HG02798 (cell line): Measurements from ENCODE around the gene LONRF2.

Source experiments
- ATAC-seq: cut with Tn5 transposase; IDR thresholded peaks from one replicate; pipeline ENCODE4 v1.9.1; 2021; ENCODE audit warnings: mild to moderate bottlenecking; ENCODE audit not compliant: unreplicated experiment, poor library complexity

Gene LONRF2

DNA sequence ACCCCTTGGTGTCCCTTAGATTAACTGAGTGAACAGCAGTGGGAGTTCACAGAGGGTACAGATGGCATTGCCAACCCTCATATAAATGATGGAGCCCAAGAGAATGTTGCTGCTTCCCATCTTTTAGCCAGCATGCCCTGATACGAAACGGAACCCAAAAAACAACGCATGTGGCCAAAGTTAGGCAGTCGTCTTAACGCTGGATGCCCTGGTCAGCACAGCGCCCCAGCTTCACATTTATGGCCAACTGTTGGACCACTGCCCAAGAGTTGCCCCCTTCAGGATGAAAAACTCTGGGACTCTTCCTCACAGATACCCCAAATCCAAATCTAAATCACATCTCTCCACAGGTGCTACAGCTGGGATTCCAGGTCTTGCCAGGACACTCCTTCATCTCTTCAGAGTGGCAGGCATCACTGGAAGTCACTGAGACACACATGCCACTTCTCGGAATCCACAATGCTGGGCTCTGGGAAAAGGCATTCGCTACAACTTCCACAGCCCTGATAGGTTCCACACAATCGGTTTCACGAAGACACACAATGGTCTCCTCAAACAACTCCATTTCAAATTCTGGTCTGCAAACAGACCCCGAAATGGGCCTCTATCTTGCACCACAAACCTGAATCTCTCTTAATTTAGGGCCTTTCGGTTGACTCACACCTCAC is 44.6 kb downstream of the LONRF2 start:
- no peak for ATAC-seq

DNA sequence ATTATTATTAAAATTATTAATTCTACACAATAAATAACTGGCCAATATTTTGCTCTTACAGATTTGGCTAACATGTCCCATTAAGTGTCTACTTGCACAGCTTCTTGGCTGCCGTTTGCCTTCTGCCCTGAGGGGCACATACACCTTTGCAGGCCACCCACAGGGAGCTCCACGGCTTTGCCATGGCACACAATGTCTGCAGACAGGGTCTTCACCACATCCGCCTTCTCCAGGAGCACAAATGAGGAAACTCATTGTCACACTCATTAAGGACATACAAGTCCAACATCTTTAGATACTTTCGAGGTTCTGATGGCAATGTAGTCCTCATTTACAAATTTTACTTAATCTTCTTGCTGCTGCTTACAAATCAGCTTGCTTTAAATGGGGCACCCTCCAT is 45.6 kb downstream of the LONRF2 start:
- no peak for ATAC-seq

DNA sequence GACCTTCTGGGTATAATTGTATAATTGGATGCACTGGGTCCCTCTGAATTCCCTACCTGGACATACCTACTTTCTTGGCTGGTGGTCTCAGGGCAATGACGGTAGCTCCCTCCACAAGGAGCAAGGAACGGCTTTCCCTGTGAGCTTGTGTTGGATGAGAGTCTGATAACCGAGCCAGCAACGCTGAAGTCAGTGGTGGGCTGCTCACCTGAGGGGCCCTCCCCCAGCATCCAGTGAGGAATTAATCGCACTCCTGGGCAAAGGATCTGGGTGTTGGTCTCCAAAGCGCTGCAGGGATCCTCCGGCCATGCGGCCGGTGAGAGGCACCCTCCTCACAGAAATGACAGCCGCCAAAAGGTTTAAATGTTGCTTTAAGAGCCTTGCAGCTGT is 47.1 kb downstream of the LONRF2 start:
- no peak for ATAC-seq

DNA sequence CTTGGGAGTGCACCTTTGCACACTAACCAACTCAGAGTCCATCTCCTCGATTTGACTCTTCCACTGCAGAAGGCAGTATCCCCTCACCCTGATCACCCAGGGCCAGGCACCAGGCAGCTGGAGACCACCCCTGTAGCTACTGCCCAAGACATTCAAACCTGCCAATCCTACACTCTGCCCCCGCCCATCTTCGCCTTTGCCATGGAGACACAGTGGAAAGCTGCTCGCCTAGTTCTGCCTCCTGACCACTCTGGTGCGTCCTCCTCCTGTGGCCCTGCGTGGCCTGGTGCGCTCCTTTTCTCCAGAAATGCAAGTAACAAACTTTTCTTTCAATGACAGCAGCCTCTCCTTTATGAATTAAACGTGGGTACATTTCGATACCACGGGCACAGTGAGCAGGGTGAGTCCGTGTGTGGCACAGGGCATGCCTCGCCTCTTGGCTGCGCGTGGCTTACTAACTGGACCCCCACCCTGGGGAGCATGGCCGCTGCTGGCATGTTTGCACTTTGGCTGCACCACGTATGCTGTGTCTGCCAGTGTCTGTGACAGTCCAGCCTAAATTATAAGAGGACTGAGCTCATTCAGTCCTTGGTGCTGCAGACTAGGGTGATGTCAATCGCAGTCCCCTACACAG is 47.6 kb downstream of the LONRF2 start:
- no peak for ATAC-seq

DNA sequence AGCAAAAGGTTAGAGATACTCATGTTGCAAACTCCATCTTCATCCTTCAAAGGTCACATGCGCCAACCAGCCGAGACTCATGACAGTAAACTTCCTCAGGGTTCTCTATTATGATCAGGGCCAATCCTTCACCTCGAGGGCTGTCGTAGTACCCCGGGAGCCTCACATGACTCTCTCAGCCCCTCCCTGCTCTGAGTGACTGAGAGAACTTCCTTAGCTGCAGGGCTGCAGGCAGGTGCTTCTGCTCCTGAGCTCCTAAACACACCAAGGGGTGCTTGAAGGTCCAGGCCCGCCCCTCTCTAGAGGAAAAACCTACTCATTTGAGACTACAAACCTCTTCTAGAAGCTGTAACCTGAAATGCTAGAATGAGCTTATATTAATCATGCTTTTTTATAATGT is 48.2 kb downstream of the LONRF2 start:
- no peak for ATAC-seq

DNA sequence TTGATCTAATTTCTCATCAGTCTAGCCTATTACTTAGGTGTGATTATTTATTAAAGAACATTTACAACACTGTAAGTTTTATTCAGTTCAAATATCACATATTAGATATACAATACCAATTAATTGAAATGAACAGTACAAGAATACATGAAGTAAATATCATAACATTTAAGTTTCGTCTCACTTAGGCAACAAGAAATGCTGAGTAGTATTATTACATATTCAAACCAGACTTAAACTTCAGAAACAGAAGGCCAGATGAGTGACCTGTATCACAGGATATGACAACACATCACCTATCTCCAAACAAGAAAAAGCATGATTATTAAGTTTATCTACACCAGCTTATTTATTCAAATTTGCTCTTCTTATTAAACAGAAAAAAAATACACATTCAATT is 48.9 kb downstream of the LONRF2 start:
- ATAC-seq = no peak

DNA sequence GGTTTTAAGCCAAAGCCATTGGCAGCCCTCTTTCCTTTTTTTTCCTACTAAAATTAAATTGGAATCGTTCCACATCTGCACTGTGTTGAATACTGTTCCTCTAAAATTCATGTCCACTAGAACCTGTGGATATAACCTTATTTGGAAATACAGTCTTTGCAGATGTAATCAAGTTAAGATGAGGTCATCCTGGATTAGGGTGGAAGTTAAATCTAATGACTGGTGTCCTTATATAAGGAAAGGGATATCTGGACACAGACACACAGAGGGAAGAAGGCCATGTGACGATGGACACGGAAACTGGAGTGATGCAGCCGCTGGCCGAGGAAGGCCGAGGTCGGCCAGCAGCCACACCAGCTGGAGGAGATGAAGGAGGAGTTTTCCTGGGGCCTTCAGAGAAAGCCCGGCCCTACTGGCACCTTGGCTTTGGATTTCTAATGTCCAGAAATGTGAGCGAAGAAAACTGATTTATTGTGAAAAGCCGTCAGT is 49.4 kb downstream of the LONRF2 start:
- no peak for ATAC-seq

DNA sequence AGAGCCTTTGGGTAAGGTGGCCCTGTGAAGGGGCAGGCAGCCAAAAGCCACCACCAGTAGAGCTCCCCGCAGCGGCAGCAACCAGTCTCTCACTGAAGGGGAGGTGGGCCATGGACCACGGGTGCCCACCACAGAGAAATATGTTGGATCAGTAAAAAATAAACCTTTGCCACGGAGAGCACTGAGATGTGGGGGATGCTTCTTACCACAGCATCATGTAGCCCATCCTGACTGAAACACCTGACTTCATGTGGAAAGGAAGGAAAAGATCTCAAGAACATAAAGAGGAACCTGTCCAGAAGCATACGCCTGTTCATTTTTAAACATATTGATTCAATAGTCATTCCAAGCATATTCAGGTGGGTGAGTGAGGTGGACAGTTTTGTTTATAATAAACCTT is 51.1 kb downstream of the LONRF2 start:
- no peak for ATAC-seq

DNA sequence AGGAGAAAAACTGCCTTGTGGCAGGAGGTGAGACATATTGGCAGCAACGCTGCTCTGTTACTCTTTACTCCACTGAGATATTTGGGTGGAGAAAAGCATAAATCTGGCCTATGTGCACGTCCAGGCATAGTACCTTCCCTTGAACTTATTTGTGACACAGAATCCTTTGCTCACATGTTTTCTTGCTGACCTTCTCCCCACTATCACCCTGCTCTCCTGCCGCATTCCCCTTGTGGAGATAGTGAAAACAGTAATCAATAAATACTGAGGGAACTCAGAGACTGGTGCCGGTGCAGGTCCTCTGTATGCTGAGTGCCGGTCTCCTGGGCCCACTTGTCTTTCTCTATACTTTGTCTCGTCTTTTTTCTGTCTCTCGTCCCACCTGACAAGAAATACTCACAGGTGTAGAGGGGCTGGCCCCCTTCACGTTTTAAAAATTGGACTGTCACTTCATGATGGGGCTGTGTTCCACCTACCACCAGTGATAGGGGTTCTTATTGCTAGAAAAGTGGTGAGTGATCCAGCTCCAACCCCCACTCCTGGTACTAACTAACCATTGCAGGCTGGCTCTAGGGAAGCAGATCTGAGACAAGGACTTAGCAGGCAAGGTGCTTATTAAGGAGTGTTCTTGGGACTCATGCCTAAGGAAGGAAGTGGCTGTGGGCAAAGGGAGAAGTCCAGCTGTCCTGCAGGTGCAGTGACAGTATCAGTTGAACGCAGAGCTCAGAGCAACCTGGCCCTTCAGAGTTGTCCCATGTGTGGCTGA is 51.7 kb downstream of the LONRF2 start:
- ATAC-seq = no peak

DNA sequence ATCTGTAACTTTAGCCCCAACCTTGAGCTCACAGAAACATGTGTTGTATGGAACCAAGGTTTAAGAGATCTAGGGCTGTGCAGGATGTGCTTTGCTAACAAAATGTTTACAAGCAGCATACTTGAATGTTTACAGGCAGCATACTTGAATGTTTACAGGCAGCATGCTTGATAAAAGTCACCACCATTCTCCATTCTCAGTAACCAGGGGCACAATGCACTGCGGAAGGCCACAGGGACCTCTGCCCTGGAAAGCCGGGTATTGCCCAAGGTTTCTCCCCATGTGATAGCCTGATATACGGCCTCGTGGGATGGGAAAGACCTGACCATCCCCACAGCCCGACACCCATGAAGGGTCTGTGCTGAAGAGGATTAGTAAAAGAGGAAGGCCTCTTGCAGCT is 52.4 kb downstream of the LONRF2 start:
- ATAC-seq = no peak

DNA sequence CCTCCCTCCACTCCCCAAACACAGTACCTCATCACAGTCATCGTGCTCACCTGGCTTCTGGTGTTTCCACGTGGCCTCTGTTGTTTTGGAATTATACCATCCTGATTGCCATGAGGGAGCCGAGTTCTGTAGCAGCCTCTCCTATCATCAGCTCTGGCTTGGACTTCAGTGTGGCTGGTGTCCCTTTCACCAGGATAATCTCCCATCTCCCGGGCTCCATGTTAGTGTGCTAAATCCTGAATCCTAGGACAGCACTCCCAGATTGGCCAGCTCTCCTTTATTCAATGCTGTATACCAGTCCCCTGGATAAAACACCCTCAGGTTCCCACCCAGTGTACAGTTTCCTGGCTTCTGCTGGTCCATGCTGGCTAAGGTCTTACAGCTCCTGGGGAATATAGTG is 53.3 kb downstream of the LONRF2 start:
- no peak for ATAC-seq

DNA sequence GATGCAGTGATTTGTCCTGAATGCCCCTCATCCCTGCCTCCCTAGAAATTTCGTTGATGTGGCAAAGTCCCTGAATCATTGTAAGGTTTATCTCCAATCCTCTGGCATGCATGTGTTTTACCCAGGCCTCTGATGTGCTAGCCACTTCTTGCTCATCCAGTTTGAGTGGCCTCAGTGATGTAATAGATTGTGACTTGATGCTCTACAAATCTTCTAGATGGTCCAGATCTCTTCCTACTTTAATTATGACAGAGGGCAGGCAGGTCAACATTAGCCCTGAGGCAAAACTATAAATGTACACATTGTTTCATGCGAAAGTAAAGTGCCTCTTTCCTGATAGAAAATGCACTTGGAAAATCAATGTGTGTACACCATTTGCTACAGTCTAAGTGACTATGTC is 54.5 kb downstream of the LONRF2 start:
- ATAC-seq = no peak

DNA sequence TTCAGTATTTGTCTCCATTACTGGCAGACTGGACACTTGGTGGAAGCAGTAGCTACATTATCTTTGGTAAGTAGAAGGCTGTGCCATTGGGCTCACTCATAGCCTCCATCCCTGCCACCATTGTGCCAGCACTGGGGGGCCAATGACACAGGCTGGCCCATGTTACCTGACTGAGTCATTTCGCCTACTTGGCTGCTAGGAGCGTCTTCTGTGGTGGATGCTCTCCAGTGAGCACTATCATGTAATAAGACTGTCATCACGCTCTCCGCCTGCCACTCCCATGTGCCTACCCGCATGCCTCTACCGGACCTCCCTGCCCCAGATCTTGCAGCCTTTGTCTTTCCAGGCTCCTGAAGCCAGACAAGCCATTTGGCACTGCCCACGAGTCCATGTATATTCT is 56.2 kb downstream of the LONRF2 start:
- no peak for ATAC-seq

DNA sequence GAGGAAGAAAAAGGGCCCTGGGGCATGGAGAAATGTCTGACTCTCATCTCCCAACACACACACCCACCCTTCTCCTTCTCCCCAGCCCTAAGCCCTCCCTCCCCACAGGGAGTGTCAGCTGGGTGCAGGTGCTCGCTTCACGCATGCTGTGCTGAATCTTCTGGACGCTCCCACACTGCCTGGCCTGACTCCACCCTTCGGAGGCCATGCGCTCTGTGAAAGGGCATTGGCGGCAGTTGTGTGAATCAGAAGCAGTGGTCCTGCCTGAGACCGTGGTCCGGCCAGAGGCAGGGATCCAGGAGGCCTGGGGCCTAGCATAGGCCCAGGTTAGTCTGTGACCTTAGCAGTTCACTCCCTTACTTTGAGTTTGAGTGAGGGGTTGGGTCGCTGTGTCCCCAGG is 57.1 kb downstream of the LONRF2 start:
- no peak for ATAC-seq

DNA sequence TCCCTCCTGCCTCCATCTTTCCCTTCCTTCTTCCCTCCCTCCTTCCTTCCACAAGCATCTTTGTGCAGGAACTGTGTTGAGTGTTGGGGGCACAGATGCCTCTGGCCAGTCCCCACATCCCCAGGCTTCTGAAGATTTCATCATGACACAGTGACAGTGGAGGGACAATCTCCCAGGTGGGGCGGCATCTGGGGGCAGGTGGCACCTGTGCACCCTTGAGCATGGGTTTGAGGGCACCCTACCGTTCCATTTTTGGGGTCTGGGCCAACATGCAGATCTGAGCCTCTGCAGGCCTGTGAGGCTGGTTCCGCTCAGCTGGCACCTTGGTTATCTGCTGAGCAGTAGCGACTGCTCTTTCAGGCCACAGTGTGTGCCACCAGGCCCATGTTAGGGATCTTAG is 57.6 kb downstream of the LONRF2 start:
- ATAC-seq = no peak

DNA sequence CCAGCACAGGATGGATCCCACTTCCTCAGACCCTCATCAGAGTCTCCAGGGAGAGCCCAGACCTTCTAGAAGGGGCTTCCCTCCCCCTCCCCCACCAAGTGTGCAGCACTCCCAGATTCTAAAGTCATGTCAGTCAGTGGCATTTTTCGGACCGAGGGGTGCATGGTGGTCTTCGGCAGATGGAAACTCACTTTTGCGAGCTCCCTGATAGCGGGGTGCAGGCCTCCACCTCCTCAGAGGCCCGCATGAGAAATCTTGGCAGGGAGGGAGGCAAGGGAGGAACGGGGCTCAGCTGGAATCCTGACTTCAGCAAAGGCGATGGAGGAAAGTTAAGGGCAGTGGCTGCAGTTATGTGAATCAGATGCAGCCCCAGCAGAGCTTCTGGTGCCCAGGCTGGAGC is 58.2 kb downstream of the LONRF2 start:
- no peak for ATAC-seq

DNA sequence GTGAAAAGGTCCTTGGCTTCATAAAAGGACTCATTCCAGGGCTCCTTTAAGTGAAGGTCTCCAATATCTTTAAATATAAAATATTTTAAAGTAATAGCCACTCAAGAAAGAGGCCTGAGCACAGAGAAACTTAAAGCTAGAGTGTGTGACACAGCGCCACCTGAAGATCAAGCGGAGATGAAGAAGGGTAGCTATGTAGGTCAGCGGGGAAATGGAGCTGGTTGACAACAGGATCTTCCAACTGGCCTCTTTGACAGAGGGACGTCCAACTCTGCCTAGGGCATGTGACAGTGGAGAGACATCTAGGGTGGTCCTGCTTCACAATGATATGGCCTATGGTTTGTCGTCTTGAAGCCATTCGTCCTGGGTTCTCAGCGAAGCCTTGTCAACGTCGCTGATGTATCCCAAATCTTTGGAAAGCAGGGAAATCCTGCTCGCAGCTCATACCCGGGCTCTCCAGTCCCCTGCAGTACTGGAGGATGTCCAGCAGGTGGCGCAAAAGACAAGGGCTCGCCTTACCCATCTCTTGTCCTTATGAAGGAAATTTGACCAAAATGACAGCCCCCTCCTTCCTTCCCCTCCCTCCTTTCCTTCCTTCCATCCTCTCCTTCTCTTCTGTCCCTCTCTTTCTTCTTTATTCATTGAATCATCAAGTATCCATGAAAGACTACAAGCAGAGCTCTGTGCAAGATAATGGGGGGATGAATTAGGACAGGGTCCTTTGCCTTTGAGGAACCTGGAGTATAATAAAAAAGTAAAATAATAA is 59.6 kb downstream of the LONRF2 start:
- no peak for ATAC-seq

DNA sequence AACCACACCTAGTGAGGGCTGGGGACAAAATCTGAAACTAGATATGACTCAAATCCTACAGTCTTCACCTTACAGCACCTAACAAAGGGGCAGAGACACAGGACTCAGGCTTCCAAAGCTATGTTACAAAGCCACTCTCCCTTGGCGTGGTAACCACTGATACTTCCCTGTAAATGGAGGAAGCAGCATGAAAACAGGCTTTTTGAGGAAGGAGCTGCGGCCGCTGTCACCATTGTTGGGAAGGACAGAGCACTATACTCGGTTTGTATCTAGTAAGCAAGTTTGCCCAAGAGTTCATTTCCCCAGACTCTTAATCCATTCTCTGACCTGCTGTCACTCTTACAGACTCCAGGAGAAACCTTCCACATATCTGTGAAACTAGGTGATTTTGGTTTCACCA is 60.3 kb downstream of the LONRF2 start:
- no peak for ATAC-seq

DNA sequence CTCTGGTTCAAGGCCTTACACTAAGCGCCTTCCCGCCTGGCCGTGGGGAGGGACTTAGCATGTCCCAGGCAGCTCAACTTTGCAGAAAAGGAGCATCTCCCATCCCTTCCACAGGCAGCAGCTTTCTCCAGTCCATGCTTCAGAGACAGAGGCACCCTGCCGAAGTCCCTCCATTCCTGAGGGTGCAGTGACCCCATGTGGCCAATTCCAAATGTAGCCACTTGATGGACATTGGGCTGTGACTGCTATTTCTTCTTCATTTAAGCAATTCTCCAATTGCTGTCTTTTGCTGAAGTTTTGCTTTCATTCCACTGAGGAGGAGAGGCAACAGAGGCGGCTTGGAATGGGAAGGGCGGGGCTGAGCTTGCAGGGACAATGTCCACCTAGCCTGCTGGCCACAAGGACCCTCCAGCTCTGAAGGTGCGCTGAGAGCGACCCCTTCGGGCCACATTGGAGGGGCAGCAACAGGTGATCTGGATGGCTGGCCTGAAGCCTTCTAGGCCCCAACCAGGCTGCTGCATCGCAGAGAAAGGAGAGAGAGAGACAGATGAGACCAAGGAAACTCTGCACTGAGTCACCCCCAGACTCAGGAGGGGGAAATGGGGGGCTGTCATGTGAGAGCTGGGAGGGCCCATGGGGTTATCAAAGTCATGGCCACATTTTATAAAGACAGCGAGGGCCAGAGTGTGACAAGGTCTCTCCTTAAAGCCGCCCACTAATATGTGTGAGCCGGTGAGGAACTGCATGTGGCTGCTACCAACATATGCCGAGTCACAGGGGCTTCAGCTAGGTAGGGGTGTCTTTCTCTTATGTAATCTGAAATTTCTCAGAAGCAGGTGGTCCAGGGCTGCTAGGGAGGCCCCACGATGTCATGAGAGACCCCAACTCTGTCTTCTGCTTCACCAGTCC is 61.3 kb downstream of the LONRF2 start:
- no peak for ATAC-seq

DNA sequence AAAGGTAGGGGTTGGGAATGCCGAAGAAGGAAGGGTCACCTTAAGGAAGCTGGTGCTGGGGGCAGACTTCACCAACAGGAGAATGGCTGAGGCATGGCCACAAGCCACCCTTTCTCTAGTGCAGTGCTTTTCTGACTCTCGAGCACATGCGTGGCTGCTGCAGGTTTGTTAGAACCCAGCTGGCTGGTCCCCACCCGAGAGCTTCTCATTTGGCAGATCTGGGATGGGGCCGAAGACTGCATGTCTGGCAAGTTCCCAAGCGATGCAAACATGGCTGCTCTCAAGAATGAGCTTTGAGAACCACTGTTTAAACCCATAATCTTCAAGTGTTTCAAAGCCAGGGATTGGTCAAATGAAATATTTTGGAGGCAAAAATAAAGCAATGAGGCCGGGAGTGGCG is 63.2 kb downstream of the LONRF2 start:
- ATAC-seq = no peak
